ENCODE results near the gene TBC1D2. TPM values are rescaled to one million over a fixed set of nuclear protein-coding genes. Genes with fewer than 3 reads are reported as not detected.

TBC1D2 gene
- total and polyA plus RNA-seq, 2 of the 13 experiments (the other 11 are each of a cell fraction or from before 2014, with no cell fraction given), result 2.0 to 2.8 TPM

GRCh38 chr9:98226516-98226915 is 28.9 kb downstream of the TBC1D2 start (continued):
- TF ChIP-seq HMGXB4 (CRISPR knock-in tag; IDR thresholded peaks at IDR 0.05; ENCODE audit: borderline replicate concordance in 1 of 2, low read depth in 1 of 2) (no peak), GTF3A (CRISPR knock-in tag; conservative IDR thresholded peaks at IDR 0.05) (no peak), RARA (CRISPR knock-in tag; IDR thresholded peaks at IDR 0.05) (peak; percentile 81), ZFP37 (CRISPR knock-in tag; IDR thresholded peaks at IDR 0.05; ENCODE audit: borderline replicate concordance) (no peak), ZFP36L2 (CRISPR knock-in tag; IDR thresholded peaks at IDR 0.05) (no peak), HOMEZ (CRISPR knock-in tag; IDR thresholded peaks at IDR 0.05; ENCODE audit: low read depth) (no peak), ZSCAN30 (CRISPR knock-in tag; IDR thresholded peaks at IDR 0.05) (no peak), IRX3 (CRISPR knock-in tag; IDR thresholded peaks at IDR 0.05; ENCODE audit: borderline replicate concordance, low read depth) (no peak), ZNF720 (CRISPR knock-in tag; IDR thresholded peaks at IDR 0.05) (no peak), ZNF10 (CRISPR knock-in tag; IDR thresholded peaks at IDR 0.05; ENCODE audit: borderline replicate concordance, low read depth) (no peak), HNF4A (CRISPR knock-in tag; IDR thresholded peaks at IDR 0.05) (peak; percentile 91), MIXL1 (CRISPR knock-in tag; IDR thresholded peaks at IDR 0.05) (no peak), PCBP2 (optimal IDR thresholded peaks at IDR 0.05; ENCODE audit: low read depth, low read length, poor library complexity, severe bottlenecking) (no peak), ATF7 (IDR thresholded peaks at IDR 0.05) (no peak), ATF7 (CRISPR knock-in tag; IDR thresholded peaks at IDR 0.05) (no peak), TBX2 (CRISPR knock-in tag; IDR thresholded peaks at IDR 0.05; ENCODE audit: borderline replicate concordance) (no peak), ZNF678 (CRISPR knock-in tag; IDR thresholded peaks at IDR 0.05) (no peak), CCDC6 (CRISPR knock-in tag; IDR thresholded peaks at IDR 0.05) (no peak), ZNF597 (CRISPR knock-in tag; IDR thresholded peaks at IDR 0.05) (no peak), PPARG (CRISPR knock-in tag; conservative IDR thresholded peaks at IDR 0.05) (0 out of 2 replicates have a peak, but pooled peaks have one; percentile 13), KDM5B (CRISPR knock-in tag; IDR thresholded peaks at IDR 0.05; ENCODE audit: borderline replicate concordance) (no peak), PAXIP1 (CRISPR knock-in tag; conservative IDR thresholded peaks at IDR 0.05) (peak; percentile 87)
- TF ChIP-seq, protein P1, sequence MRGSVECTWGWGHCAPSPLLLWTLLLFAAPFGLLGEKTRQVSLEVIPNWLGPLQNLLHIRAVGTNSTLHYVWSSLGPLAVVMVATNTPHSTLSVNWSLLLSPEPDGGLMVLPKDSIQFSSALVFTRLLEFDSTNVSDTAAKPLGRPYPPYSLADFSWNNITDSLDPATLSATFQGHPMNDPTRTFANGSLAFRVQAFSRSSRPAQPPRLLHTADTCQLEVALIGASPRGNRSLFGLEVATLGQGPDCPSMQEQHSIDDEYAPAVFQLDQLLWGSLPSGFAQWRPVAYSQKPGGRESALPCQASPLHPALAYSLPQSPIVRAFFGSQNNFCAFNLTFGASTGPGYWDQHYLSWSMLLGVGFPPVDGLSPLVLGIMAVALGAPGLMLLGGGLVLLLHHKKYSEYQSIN (CRISPR knock-in tag; IDR thresholded peaks at IDR 0.05; ENCODE audit: borderline replicate concordance), result no peak

Data from HepG2 (cell line).